KMS-11 (cell line): ENCODE data around the gene PJVK.

Experiments
- H2AFZ ChIP-seq: fragments of 200-600 bp; sonication (generic); 2 replicates; pipeline ENCODE4 v1.6.1; 2016; ENCODE audit warnings: antibody characterized with exemption, mixed run types, low read depth
- H3K27ac ChIP-seq: fragments of 200-600 bp; sonication (generic); 2 replicates; pipeline ENCODE4 v1.6.1; 2016; ENCODE audit warnings: mild to moderate bottlenecking, mixed run types
- H3K27me3 ChIP-seq: fragments of 200-600 bp; sonication (generic); 2 replicates; pipeline ENCODE4 v1.6.1; 2017; ENCODE audit warnings: mild to moderate bottlenecking, low read depth, mixed run types, moderate library complexity; ENCODE audit not compliant: insufficient read depth
- H3K36me3 ChIP-seq: fragments of 200-600 bp; sonication (generic); 2 replicates; pipeline ENCODE4 v1.6.1; 2017; ENCODE audit warnings: mild to moderate bottlenecking, mixed run types; ENCODE audit not compliant: insufficient read depth
- H3K4me1 ChIP-seq: fragments of 200-600 bp; sonication (generic); 2 replicates; pipeline ENCODE4 v1.6.1; 2016; ENCODE audit warnings: mild to moderate bottlenecking, low read depth, mixed run types; ENCODE audit not compliant: poor library complexity, severe bottlenecking
- H3K4me2 ChIP-seq: fragments of 200-600 bp; sonication (generic); 2 replicates; pipeline ENCODE4 v1.7.0; 2016; ENCODE audit warnings: mild to moderate bottlenecking, mixed run types
- H3K4me3 ChIP-seq: fragments of 200-600 bp; sonication (generic); IDR thresholded peaks from 2 replicates; pipeline ENCODE4 v1.6.1; 2017; ENCODE audit warnings: low read depth, low read length, mixed read lengths; ENCODE audit not compliant: insufficient read depth
- H3K79me2 ChIP-seq: fragments of 200-600 bp; sonication (generic); 2 replicates; pipeline ENCODE4 v1.6.1; 2016; ENCODE audit warnings: low read depth, mixed run types; ENCODE audit not compliant: insufficient read depth
- H3K9ac ChIP-seq: fragments of 200-600 bp; sonication (generic); 2 replicates; pipeline ENCODE4 v1.6.1; 2016; ENCODE audit warnings: mild to moderate bottlenecking, mixed run types
- H4K20me1 ChIP-seq: fragments of 200-600 bp; sonication (generic); 2 replicates; pipeline ENCODE4 v1.6.1; 2016; ENCODE audit warnings: mild to moderate bottlenecking, mixed run types; ENCODE audit not compliant: insufficient read depth
- CTCF ChIP-seq: fragments of 200-600 bp; sonication (generic); conservative IDR thresholded peaks from 2 replicates; pipeline ENCODE4 v1.6.1; 2017; ENCODE audit warnings: low read depth, mild to moderate bottlenecking, antibody characterized with exemption, low read length, moderate library complexity, mixed read lengths

The PJVK gene

GRCh38 chr2:178450524-178450773 lies 729 bp upstream of the PJVK start:
- H2AFZ ChIP-seq, result peak overlapping the region; percentile 52
- H3K4me3 ChIP-seq, result peak overlapping the region; percentile 87
- TF ChIP-seq CTCF, result no peak
- H3K36me3 ChIP-seq, result peaks cover 8% of the 10 kb centered on the region; the same call in 1 of the 2 replicates
- peak overlapping the region; percentile 81 for H3K9ac ChIP-seq
- H3K27me3 ChIP-seq, result no peaks in the 10 kb centered on the region
- H3K4me2 ChIP-seq, result peak overlapping the region; percentile 94
- peaks cover 16% of the 10 kb centered on the region; the same call in 1 of the 2 replicates for H3K79me2 ChIP-seq
- peaks cover 29% of the 10 kb centered on the region for H3K4me1 ChIP-seq
- no peaks in the 10 kb centered on the region for H4K20me1 ChIP-seq
- peak overlapping the region; percentile 83 for H3K27ac ChIP-seq

GRCh38 chr2:178452334-178452733 lies 1.2 kb downstream of the PJVK start:
- no peaks in the 10 kb centered on the region for H3K36me3 ChIP-seq
- no peak overlapping the region for H3K9ac ChIP-seq
- no peak overlapping the region for H3K27ac ChIP-seq
- no peaks in the 10 kb centered on the region for H4K20me1 ChIP-seq
- peaks cover 16% of the 10 kb centered on the region; the same call in 1 of the 2 replicates for H3K79me2 ChIP-seq
- no peak for TF ChIP-seq CTCF
- no peak overlapping the region for H3K4me2 ChIP-seq
- peaks cover 29% of the 10 kb centered on the region for H3K4me1 ChIP-seq
- H2AFZ ChIP-seq, result no peak overlapping the region
- no peak overlapping the region for H3K4me3 ChIP-seq
- no peaks in the 10 kb centered on the region for H3K27me3 ChIP-seq

GRCh38 chr2:178452870-178453269 lies 1.7 kb downstream of the PJVK start:
- Histone ChIP-seq H2AFZ (no peak overlapping the region), H3K79me2 (peaks cover 15% of the 10 kb centered on the region; the same call in 1 of the 2 replicates), H4K20me1 (no peaks in the 10 kb centered on the region), H3K4me1 (peaks cover 26% of the 10 kb centered on the region), H3K4me2 (no peak overlapping the region), H3K4me3 (no peak overlapping the region), H3K36me3 (no peaks in the 10 kb centered on the region), H3K27me3 (no peaks in the 10 kb centered on the region), H3K27ac (no peak overlapping the region), H3K9ac (no peak overlapping the region)
- no peak for TF ChIP-seq CTCF

GRCh38 chr2:178455947-178456346 lies 4.8 kb downstream of the PJVK start:
- Histone ChIP-seq H3K27me3 (no peaks in the 10 kb centered on the region), H3K79me2 (no peaks in the 10 kb centered on the region), H2AFZ (no peak overlapping the region), H3K27ac (no peak overlapping the region), H3K4me1 (peaks cover 4% of the 10 kb centered on the region), H3K4me2 (no peak overlapping the region), H3K36me3 (no peaks in the 10 kb centered on the region), H3K4me3 (no peak overlapping the region), H4K20me1 (no peaks in the 10 kb centered on the region), H3K9ac (no peak overlapping the region)
- TF ChIP-seq CTCF, result no peak
